PFSK-1 (cell line): Measurements from ENCODE around the gene RASL12.

Experiments used
- FOXP2 ChIP-seq: optimal IDR thresholded peaks from 2 replicates; pipeline ENCODE3; 2011; ENCODE audit warnings: borderline replicate concordance, control low read depth, inconsistent platforms; ENCODE audit not compliant: insufficient read depth; ENCODE audit errors: extremely low read length, extremely low read depth
- POLR2AphosphoS5 ChIP-seq: IDR thresholded peaks from 2 replicates; pipeline ENCODE4 v1.6.1; 2012; ENCODE audit warnings: low read depth, mild to moderate bottlenecking, control low read depth, low read length, moderate library complexity
- REST ChIP-seq, 2 experiments: IDR thresholded peaks; 2 replicates each; pipeline versions ENCODE4 v1.6.1 to v1.8.0; 2011 to 2012; ENCODE audit warnings: low read depth in 2 of 2, low read length in 2 of 2, control low read depth in 1 of 2, inconsistent platforms in 1 of 2, mild to moderate bottlenecking in 1 of 2, moderate library complexity in 1 of 2; ENCODE audit not compliant: insufficient read depth in 1 of 2
- SIN3A ChIP-seq: IDR thresholded peaks from 2 replicates; pipeline ENCODE4 v1.6.1; 2012; ENCODE audit warnings: mild to moderate bottlenecking, low read length, moderate library complexity, borderline replicate concordance; ENCODE audit not compliant: insufficient read depth
- TAF1 ChIP-seq: IDR thresholded peaks from 2 replicates; pipeline ENCODE4 v1.6.1; 2012; ENCODE audit warnings: low read length, control low read depth, borderline replicate concordance; ENCODE audit not compliant: insufficient read depth

Gene RASL12

GRCh38 chr15:65094294-65094995 is 26.7 kb upstream of the RASL12 start:
- no peak for TF ChIP-seq TAF1
- no peak for TF ChIP-seq POLR2AphosphoS5
- no peak for TF ChIP-seq FOXP2
- no peak for TF ChIP-seq SIN3A
- no peak for TF ChIP-seq REST (IDR thresholded peaks at IDR 0.05; ENCODE audit: insufficient read depth in 1 of 2, low read depth in 2 of 2, low read length in 2 of 2)

GRCh38 chr15:65092911-65093792 is 25.4 kb upstream of the RASL12 start:
- TF ChIP-seq POLR2AphosphoS5, result no peak
- no peak for TF ChIP-seq SIN3A
- no peak for TF ChIP-seq FOXP2

GRCh38 chr15:65091946-65092770 is 24.4 kb upstream of the RASL12 start:
- no peak for TF ChIP-seq TAF1
- TF ChIP-seq POLR2AphosphoS5, result no peak
- no peak for TF ChIP-seq FOXP2
- no peak for TF ChIP-seq SIN3A
- no peak for TF ChIP-seq REST (IDR thresholded peaks at IDR 0.05; ENCODE audit: insufficient read depth in 1 of 2, low read depth in 2 of 2, low read length in 2 of 2)

GRCh38 chr15:65089206-65089824 is 21.5 kb upstream of the RASL12 start:
- TF ChIP-seq TAF1 (no peak), FOXP2 (no peak), POLR2AphosphoS5 (no peak), SIN3A (no peak), REST (IDR thresholded peaks at IDR 0.05; ENCODE audit: insufficient read depth in 1 of 2, low read depth in 2 of 2, low read length in 2 of 2) (no peak)

GRCh38 chr15:65088643-65089021 is 20.8 kb upstream of the RASL12 start:
- TF ChIP-seq FOXP2 (no peak), POLR2AphosphoS5 (no peak), REST (IDR thresholded peaks at IDR 0.05; ENCODE audit: insufficient read depth in 1 of 2, low read depth in 2 of 2, low read length in 2 of 2) (no peak), TAF1 (no peak), SIN3A (no peak)
